Measurements from ENCODE around the gene PTPRH.
"Not testable (repeated sequence)": the region's sequence is repeated elsewhere in the genome, so short reads cannot be mapped to it uniquely, and the experiment has no call there.

PTPRH gene

DNA sequence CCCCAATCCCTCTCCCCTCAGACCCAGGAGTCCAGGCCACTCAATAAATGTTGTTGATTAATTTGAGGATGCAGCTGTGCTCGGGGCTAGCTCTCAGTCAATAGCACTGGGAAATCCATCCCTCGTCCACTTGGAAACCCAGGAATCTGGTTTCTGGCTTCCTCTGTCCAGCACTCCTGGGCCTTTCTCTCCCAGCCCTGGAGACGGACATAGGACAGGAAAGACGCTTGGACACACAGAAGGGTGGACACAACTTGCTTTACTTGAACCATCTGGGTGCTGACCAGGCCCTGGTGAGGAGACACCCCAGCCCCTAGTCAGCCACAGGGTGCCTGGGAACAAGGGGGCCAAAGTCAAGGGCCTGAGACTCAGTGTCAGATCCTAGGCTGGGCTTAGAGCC, 50.9 kb downstream of the PTPRH start:
- DNase-seq, result no peak

GRCh38 chr19:55157064-55157908, 52.0 kb downstream of the PTPRH start, which contains the start of gene TNNI3:
Gene TNNI3, minus strand, starts transcription at chr19:55157732. Its CDS starts 143 bp downstream, at chr19:55157589.
- DNase-seq, result no peak

GRCh38 chr19:55156202-55157063, 52.9 kb downstream of the PTPRH start:
- peak; percentile 39 to 45 for DNase-seq

- not testable (repeated sequence) for DNase-seq
Measured at GRCh38 chr19:55155784-55156183, 53.5 kb downstream of the PTPRH start.

- DNase-seq, result no peak
Measured at GRCh38 chr19:55153652-55154264, 55.5 kb downstream of the PTPRH start.

- DNase-seq, result no peak
Measured at GRCh38 chr19:55152017-55152416, 57.3 kb downstream of the PTPRH start.

GRCh38 chr19:55149078-55150003, 60.0 kb downstream of the PTPRH start, which contains the start of gene TNNT1:
Gene TNNT1, minus strand, starts transcription at chr19:55149206. Its CDS starts 2,049 bp downstream, at chr19:55147157.
- DNase-seq, result no peak

DNA sequence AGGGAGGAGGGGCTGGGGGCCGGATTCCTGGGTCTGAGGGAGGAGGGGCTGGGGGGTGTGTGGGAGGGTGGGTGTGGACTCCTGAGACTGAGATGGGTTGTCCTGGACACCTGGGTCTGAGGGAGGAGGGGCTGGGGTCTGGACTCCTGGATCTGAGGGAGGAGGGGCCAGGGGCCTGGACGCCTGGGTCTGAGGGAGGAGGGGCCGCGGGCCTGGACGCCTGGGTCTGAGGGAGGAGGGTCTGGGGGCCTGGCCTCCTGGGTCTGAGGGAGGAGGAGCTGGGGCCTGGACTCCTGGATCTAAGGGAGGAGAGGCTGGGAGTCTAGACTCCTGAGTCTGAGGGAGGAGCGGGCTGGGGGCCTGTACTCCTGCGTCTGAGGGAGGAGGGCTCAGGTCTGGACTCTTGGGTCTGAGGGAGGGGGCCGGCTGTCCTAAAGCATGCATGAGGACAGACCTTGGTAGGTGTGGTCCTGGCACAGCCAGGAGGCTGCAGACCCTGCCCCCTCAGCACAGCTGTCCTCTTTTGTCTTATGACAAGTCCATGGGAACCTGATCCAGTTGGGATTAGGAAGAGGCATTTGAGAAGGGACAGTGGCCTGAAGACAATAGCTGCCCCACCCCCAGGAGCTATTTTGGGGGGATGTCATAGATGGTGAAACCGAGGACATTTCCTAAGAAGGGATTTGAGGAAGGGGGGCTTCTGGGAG, 61.6 kb downstream of the PTPRH start:
- no peak for DNase-seq

DNA sequence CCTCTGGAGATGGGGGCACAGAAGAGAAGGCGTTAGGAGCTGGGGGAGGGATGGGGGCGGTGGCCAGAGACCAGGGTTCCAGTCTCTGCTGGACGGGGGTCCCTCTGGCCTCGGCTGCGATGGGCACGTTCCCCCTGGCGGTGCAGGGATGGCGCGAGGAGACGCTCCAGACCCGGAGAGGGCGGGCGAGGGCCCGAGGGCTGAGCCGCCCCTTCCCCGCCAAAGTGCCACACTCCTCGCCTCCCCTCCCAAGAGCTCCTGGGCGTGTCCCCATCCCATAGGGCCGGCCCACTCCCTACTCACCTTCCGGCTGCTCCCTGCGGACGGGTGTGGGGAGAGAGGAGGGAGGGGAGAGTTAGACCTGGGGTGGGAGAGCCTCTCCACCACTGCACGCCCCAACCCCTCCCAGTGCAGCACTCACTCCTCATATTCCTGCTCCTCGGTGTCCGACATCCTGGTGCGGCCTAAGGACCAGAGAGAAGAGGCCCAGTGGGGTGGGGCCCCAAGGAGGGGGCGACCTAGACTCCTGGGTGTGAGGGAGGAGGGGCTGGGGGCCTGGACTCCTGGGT, 62.5 kb downstream of the PTPRH start:
- DNase-seq, result no peak

GRCh38 chr19:55146078-55146704, 63.1 kb downstream of the PTPRH start:
- DNase-seq, result no peak

DNA sequence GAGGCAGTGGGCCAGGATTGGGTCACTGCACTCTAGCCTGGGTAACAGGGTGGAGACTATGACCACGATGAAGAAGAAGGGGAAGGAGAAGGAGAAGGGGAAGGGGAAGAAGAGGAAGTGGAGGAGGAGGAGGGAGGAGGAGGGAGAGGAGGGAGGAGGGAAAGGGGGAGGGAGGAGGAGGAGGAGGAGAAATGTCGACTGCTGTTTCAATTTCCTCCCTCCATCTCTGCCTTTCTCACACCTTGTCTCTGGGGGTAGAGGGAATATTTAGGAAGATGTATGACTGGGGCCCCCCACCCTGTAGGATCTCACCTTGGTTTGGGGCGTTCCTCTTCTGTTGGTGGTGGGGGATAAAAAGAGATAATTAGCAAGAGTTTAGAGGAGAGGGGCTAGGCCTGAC, 64.1 kb downstream of the PTPRH start:
- no peak for DNase-seq

GRCh38 chr19:55141696-55142095, 67.6 kb downstream of the PTPRH start:
- DNase-seq, result no peak

GRCh38 chr19:55137915-55138314, 71.4 kb downstream of the PTPRH start:
- DNase-seq, result no peak

GRCh38 chr19:55136399-55137102, 72.8 kb downstream of the PTPRH start:
- no peak for DNase-seq

DNA sequence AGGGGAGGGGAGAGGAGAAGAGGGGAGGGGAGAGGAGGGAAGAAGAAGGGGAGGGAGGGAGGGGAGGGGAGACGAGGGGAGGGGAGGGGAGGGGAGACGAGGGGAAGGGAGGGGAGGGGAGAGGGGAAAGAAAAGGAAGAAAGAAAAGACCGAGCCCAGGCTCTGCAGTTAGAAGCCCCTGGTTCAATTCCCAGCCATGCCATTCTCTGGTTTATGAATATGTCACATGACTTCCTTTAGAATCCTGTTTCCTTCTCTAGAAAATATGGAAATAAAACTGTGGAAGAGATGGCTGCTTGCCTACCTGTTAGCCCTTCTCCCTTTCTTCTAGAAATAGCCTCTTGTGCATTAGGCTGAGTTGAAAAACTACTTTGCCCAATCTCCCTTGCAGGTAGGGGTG, 74.6 kb downstream of the PTPRH start:
- DNase-seq, result no peak

GRCh38 chr19:55133639-55134444, 75.5 kb downstream of the PTPRH start:
- no peak for DNase-seq

GRCh38 chr19:55132453-55133129, 76.7 kb downstream of the PTPRH start:
- no peak for DNase-seq

- no peak for DNase-seq
Measured at GRCh38 chr19:55131421-55131820, 77.9 kb downstream of the PTPRH start.
